GM19043 (cell line): ENCODE data around the gene BBS1.

Source experiments
- ATAC-seq: cut with Tn5 transposase; IDR thresholded peaks from one replicate; pipeline ENCODE4 v1.9.1; 2021; ENCODE audit warnings: low read depth; ENCODE audit not compliant: unreplicated experiment

BBS1 gene

GRCh38 chr11:66548774-66549630 lies 38.6 kb downstream of the BBS1 start:
- ATAC-seq, result no peak

- no peak for ATAC-seq
Measured at GRCh38 chr11:66549696-66550095, 39.3 kb downstream of the BBS1 start.

DNA sequence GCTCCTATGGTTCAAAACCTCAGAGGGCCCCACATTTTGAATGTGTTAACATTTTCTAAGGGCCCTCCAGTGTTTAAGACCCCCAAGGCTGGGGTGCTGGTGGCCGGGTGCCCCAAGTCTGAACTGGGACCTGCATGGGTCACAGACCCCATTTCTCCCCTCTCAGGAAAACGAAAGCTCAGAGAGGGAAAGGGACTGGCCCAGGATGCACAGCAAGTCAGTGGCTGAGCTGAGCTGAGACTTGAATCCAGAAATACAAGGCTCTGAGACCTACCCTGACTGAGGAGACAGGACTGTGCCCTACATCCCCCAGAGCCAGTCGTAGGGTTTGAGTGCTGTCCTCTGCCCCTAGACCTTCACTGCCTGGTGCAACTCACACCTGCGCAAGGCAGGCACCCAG lies 40.5 kb downstream of the BBS1 start:
- ATAC-seq, result no peak

- no peak for ATAC-seq
Measured at GRCh38 chr11:66554602-66555001, 44.2 kb downstream of the BBS1 start.

- no peak for ATAC-seq
Measured at GRCh38 chr11:66555416-66555815, 45.0 kb downstream of the BBS1 start.

DNA sequence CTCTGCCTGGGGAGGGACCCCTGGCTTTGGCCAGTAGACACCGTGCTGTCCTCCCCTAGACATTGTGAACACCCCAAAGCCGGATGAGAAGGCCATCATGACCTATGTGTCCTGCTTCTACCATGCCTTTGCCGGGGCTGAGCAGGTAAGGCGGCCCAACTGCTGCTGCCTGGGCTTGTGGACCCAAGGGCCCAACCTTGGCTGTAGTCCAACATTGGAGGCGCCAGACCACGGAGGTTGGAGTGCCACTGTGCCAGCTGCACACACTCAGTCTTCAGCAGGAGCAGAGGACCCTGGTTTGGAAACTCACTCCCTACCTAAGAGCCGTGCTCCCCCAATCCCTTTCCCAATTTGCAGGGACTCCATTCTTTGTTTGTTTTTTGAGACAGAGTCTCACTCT lies 45.7 kb downstream of the BBS1 start:
- ATAC-seq, result no peak

GRCh38 chr11:66557733-66558326 lies 47.4 kb downstream of the BBS1 start:
- ATAC-seq, result no peak

- no peak for ATAC-seq
Measured at GRCh38 chr11:66559142-66559865, 48.9 kb downstream of the BBS1 start.

DNA sequence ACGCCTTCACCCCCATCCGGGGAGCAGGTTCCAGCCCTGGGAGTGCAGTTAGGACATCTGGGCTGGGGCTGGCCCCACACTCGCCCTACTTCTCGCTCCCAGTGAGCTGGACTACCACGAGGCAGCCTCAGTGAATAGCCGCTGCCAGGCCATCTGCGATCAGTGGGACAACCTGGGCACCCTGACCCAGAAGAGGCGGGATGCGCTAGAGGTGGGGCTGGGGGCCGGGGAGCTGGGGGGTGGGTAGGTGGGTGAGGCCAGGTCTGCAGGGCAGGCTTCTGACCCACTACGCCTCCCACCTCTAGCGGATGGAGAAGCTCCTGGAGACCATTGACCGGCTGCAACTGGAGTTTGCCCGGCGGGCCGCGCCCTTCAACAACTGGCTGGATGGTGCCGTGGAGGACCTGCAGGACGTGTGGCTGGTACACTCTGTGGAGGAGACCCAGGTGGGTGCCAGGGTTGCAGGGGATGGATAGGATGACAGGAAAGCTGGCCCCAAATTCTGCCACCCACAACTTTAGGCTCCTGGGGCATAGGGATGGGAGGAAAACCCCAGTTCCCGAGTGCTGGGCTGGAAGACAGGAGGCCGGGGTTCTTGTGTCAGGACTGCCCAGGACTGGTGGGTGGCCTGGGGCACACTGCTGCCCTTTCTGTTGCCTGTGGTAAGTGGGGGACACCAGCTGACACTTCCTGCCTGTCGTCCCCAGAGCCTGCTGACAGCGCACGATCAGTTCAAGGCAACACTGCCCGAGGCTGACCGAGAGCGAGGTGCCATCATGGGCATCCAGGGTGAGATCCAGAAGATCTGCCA lies 49.6 kb downstream of the BBS1 start:
- ATAC-seq, result no peak

- ATAC-seq, result no peak
Measured at GRCh38 chr11:66561178-66561974, 50.9 kb downstream of the BBS1 start.

DNA sequence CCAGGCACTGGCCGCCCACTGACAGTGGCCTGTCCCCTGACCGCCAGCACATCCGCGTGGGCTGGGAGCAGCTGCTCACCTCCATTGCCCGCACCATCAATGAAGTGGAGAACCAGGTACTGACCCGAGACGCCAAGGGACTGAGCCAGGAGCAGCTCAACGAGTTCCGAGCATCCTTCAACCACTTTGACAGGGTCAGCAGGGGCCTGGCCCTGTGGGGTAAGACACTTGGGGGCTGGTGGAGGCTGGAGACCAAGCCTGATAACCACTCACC lies 51.5 kb downstream of the BBS1 start:
- no peak for ATAC-seq

- ATAC-seq, result no peak
Measured at GRCh38 chr11:66562275-66562674, 51.8 kb downstream of the BBS1 start.

GRCh38 chr11:66562907-66563583 lies 52.6 kb downstream of the BBS1 start:
- no peak for ATAC-seq

GRCh38 chr11:66563832-66564231 lies 53.4 kb downstream of the BBS1 start:
- no peak for ATAC-seq

- ATAC-seq, result no peak
Measured at GRCh38 chr11:66564538-66564937, 54.1 kb downstream of the BBS1 start.

DNA sequence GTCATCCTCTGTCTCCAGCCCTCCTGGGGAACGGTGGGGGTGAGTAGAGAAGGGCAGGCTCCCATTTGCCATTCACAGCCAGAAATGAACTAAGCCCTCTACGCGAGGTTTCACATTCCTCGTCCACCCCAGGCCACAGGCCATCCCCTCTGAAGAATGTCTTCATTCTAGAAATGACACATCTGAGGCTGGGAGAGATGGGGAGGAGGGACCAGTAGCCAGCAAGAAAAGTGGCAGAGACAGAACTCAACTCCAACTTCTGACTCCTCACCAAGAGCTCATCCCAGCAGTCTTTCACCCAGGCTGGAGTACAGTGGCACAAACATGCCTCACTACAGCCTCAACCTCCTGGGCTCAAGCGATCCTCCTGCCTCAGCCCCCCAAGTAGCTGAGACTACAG lies 54.5 kb downstream of the BBS1 start:
- ATAC-seq, result no peak

DNA sequence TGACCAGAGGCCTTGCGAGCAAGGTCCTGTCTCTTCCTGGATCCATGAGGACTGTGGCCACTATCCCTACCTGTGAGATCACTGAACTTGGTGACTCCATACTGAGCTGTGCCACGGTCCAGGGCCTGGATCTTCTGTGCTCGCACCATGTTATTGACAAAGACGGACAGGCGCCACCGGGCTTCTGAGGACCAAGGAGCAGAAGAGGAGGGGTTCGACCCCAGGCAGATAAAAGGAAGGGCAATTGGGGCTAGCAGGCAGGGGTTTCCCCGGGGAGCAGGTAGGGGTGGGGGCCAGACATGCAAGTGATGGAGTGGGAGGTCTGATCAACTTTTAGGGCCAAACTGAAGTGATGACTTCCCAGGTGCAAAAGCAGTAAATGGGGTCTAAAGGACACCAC lies 55.8 kb downstream of the BBS1 start:
- no peak for ATAC-seq

- no peak for ATAC-seq
Measured at GRCh38 chr11:66567787-66568123, 57.3 kb downstream of the BBS1 start.

GRCh38 chr11:66568124-66568916 lies 57.9 kb downstream of the BBS1 start, which contains the start of gene CTSF:
Gene CTSF, minus strand, starts transcription at chr11:66568606. Its CDS starts 120 bp downstream, at chr11:66568486.
- no peak for ATAC-seq
